Measurements from ENCODE around the gene BTNL9.

- TF ChIP-seq, protein P1, sequence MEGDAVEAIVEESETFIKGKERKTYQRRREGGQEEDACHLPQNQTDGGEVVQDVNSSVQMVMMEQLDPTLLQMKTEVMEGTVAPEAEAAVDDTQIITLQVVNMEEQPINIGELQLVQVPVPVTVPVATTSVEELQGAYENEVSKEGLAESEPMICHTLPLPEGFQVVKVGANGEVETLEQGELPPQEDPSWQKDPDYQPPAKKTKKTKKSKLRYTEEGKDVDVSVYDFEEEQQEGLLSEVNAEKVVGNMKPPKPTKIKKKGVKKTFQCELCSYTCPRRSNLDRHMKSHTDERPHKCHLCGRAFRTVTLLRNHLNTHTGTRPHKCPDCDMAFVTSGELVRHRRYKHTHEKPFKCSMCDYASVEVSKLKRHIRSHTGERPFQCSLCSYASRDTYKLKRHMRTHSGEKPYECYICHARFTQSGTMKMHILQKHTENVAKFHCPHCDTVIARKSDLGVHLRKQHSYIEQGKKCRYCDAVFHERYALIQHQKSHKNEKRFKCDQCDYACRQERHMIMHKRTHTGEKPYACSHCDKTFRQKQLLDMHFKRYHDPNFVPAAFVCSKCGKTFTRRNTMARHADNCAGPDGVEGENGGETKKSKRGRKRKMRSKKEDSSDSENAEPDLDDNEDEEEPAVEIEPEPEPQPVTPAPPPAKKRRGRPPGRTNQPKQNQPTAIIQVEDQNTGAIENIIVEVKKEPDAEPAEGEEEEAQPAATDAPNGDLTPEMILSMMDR (conservative IDR thresholded peaks at IDR 0.05; ENCODE audit: low read depth, low read length): no peak
- TF ChIP-seq POLR2A (IDR thresholded peaks at IDR 0.05; ENCODE audit: low read depth, low read length) (no peak), RAD21 (IDR thresholded peaks at IDR 0.05; ENCODE audit: low read length) (no peak)
These were observed 7.2 kb downstream of the BTNL9 start for GRCh38 chr5:181047288-181047687.
